Measurements from ENCODE around the gene CCDC85C.

- TF ChIP-seq CTCF (IDR thresholded peaks at IDR 0.05) (no peak), POLR2AphosphoS5 (IDR thresholded peaks at IDR 0.05) (no peak), POLR2A (IDR thresholded peaks at IDR 0.05) (no peak)
Observed at GRCh38 chr14:99509871-99510555, 94.0 kb downstream of the CCDC85C start.

All from prostate gland (tissue), 2 donors.